Measurements from ENCODE around the gene SETBP1. TPM values are rescaled to one million over a fixed set of nuclear protein-coding genes. Genes with fewer than 3 reads are reported as not detected.

SETBP1 gene
- total RNA-seq, 2 donors from 2014 or later, result 77.9 to 79.6 TPM

- Mint-ChIP-seq H3K4me3 (no peak overlapping the region), H3K36me3 (peaks cover 19% of the 10 kb centered on the region), H3K27me3 (no peaks in the 10 kb centered on the region), H3K4me1 (ENCODE audit: low read depth in 2 of 2) (peaks cover 5 to 24% of the 10 kb centered on the region in 2 donors), H3K9me3 (peaks cover 8% of the 10 kb centered on the region), H3K27ac (no peak overlapping the region)
- DNase-seq (ENCODE audit: low spot score), result no peak
- no peak for ATAC-seq
These were observed 277.8 kb downstream of the SETBP1 start for GRCh38 chr18:44958455-44958854.

GRCh38 chr18:44959013-44959412, 278.3 kb downstream of the SETBP1 start:
- peaks cover 5 to 23% of the 10 kb centered on the region in 2 donors for H3K4me1 Mint-ChIP-seq (ENCODE audit: low read depth in 2 of 2)
- H3K9me3 Mint-ChIP-seq, result peaks cover 8% of the 10 kb centered on the region

GRCh38 chr18:44960580-44960979, 279.9 kb downstream of the SETBP1 start:
- peaks cover 5 to 20% of the 10 kb centered on the region in 2 donors for H3K4me1 Mint-ChIP-seq (ENCODE audit: low read depth in 2 of 2)
- H3K36me3 Mint-ChIP-seq, result peaks cover 17% of the 10 kb centered on the region
- no peak for DNase-seq (ENCODE audit: low spot score)
- no peak for ATAC-seq
- H3K9me3 Mint-ChIP-seq, result peaks cover 8% of the 10 kb centered on the region
- no peak overlapping the region for H3K4me3 Mint-ChIP-seq
- no peak overlapping the region for H3K27ac Mint-ChIP-seq
- no peaks in the 10 kb centered on the region for H3K27me3 Mint-ChIP-seq

More at GRCh38 chr18:44959013-44959412, 278.3 kb downstream of the SETBP1 start:
- Mint-ChIP-seq H3K4me3 (no peak overlapping the region), H3K27me3 (no peaks in the 10 kb centered on the region), H3K27ac (no peak overlapping the region), H3K36me3 (peaks cover 17% of the 10 kb centered on the region)
- no peak for DNase-seq (ENCODE audit: low spot score)
- no peak for ATAC-seq

GRCh38 chr18:44961288-44961995, 280.8 kb downstream of the SETBP1 start:
- DNase-seq (ENCODE audit: low spot score) (no peak), ATAC-seq (no peak)
- Mint-ChIP-seq H3K9me3 (peaks cover 8% of the 10 kb centered on the region), H3K4me3 (no peak overlapping the region), H3K27me3 (no peaks in the 10 kb centered on the region), H3K36me3 (peaks cover 17% of the 10 kb centered on the region), H3K4me1 (ENCODE audit: low read depth in 2 of 2) (peaks cover 10 to 18% of the 10 kb centered on the region in 2 donors), H3K27ac (no peak overlapping the region)

- DNase-seq (ENCODE audit: low spot score), result no peak
- peaks cover 1% of the 10 kb centered on the region for H3K36me3 Mint-ChIP-seq
- no peaks in the 10 kb centered on the region for H3K9me3 Mint-ChIP-seq
- no peak overlapping the region for H3K4me3 Mint-ChIP-seq
- H3K27ac Mint-ChIP-seq, result no peak overlapping the region
- ATAC-seq, result no peak
- H3K4me1 Mint-ChIP-seq (ENCODE audit: low read depth in 2 of 2), result peaks cover 11 to 20% of the 10 kb centered on the region in 2 donors
- H3K27me3 Mint-ChIP-seq, result no peaks in the 10 kb centered on the region
These were observed 286.9 kb downstream of the SETBP1 start for GRCh38 chr18:44967599-44967998.

- Mint-ChIP-seq H3K36me3 (no peaks in the 10 kb centered on the region), H3K27ac (no peak overlapping the region), H3K4me1 (ENCODE audit: low read depth in 2 of 2) (peaks cover 11 to 21% of the 10 kb centered on the region in 2 donors), H3K9me3 (no peaks in the 10 kb centered on the region), H3K4me3 (no peak overlapping the region), H3K27me3 (no peaks in the 10 kb centered on the region)
- no peak for DNase-seq (ENCODE audit: low spot score)
- no peak for ATAC-seq
These were observed 287.6 kb downstream of the SETBP1 start for GRCh38 chr18:44968336-44968735.

GRCh38 chr18:44969214-44969795, 288.6 kb downstream of the SETBP1 start:
- H3K36me3 Mint-ChIP-seq, result no peaks in the 10 kb centered on the region
- ATAC-seq (no peak), DNase-seq (ENCODE audit: low spot score) (no peak)
- no peak overlapping the region for H3K4me3 Mint-ChIP-seq
- H3K27ac Mint-ChIP-seq, result no peak overlapping the region
- peaks cover 15 to 28% of the 10 kb centered on the region in 2 donors for H3K4me1 Mint-ChIP-seq (ENCODE audit: low read depth in 2 of 2)
- no peaks in the 10 kb centered on the region for H3K27me3 Mint-ChIP-seq
- no peaks in the 10 kb centered on the region for H3K9me3 Mint-ChIP-seq

GRCh38 chr18:44973282-44973681, 292.6 kb downstream of the SETBP1 start:
- no peaks in the 10 kb centered on the region for H3K27me3 Mint-ChIP-seq
- H3K9me3 Mint-ChIP-seq, result no peaks in the 10 kb centered on the region
- no peak overlapping the region for H3K4me3 Mint-ChIP-seq
- DNase-seq (ENCODE audit: low spot score) (no peak), ATAC-seq (no peak)
- H3K4me1 Mint-ChIP-seq (ENCODE audit: low read depth in 2 of 2), result peaks cover 5 to 21% of the 10 kb centered on the region in 2 donors
- no peak overlapping the region for H3K27ac Mint-ChIP-seq
- peaks cover 7% of the 10 kb centered on the region for H3K36me3 Mint-ChIP-seq

GRCh38 chr18:44974174-44974573, 293.5 kb downstream of the SETBP1 start:
- Mint-ChIP-seq H3K9me3 (no peaks in the 10 kb centered on the region), H3K4me1 (ENCODE audit: low read depth in 2 of 2) (peaks cover 5 to 21% of the 10 kb centered on the region in 2 donors), H3K36me3 (peaks cover 7% of the 10 kb centered on the region), H3K27me3 (no peaks in the 10 kb centered on the region), H3K27ac (peak overlapping the region in 1 of 2 donors; percentile 76), H3K4me3 (no peak overlapping the region)
- ATAC-seq (no peak), DNase-seq (ENCODE audit: low spot score) (no peak)

GRCh38 chr18:44977856-44978255, 297.2 kb downstream of the SETBP1 start:
- Mint-ChIP-seq H3K36me3 (peaks cover 7% of the 10 kb centered on the region), H3K27me3 (no peaks in the 10 kb centered on the region), H3K27ac (no peak overlapping the region), H3K9me3 (no peaks in the 10 kb centered on the region), H3K4me1 (ENCODE audit: low read depth in 2 of 2) (peaks cover 17 to 19% of the 10 kb centered on the region in 2 donors), H3K4me3 (no peak overlapping the region)
- ATAC-seq, result no peak
- DNase-seq (ENCODE audit: low spot score), result no peak

- Mint-ChIP-seq H3K27ac (no peak overlapping the region), H3K36me3 (peaks cover 7% of the 10 kb centered on the region), H3K9me3 (no peaks in the 10 kb centered on the region), H3K4me1 (ENCODE audit: low read depth in 2 of 2) (peaks cover 12 to 14% of the 10 kb centered on the region in 2 donors), H3K27me3 (no peaks in the 10 kb centered on the region), H3K4me3 (no peak overlapping the region)
- DNase-seq (ENCODE audit: low spot score) (no peak), ATAC-seq (no peak)
These were observed 299.1 kb downstream of the SETBP1 start for GRCh38 chr18:44979748-44980147.

GRCh38 chr18:44981121-44981520, 300.4 kb downstream of the SETBP1 start:
- ATAC-seq, result no peak
- H3K27me3 Mint-ChIP-seq, result no peaks in the 10 kb centered on the region
- no peak overlapping the region for H3K27ac Mint-ChIP-seq
- DNase-seq (ENCODE audit: low spot score), result no peak
- H3K9me3 Mint-ChIP-seq, result no peaks in the 10 kb centered on the region
- peaks cover 7% of the 10 kb centered on the region for H3K36me3 Mint-ChIP-seq
- peaks cover 14% of the 10 kb centered on the region in 2 donors for H3K4me1 Mint-ChIP-seq (ENCODE audit: low read depth in 2 of 2)
- no peak overlapping the region for H3K4me3 Mint-ChIP-seq

GRCh38 chr18:44986933-44987332, 306.2 kb downstream of the SETBP1 start:
- peak in 1 of 2 donors; percentile 57 for ATAC-seq
- H3K4me1 Mint-ChIP-seq (ENCODE audit: low read depth in 2 of 2), result peaks cover 0 to 6% of the 10 kb centered on the region in 2 donors
- H3K36me3 Mint-ChIP-seq, result no peaks in the 10 kb centered on the region

GRCh38 chr18:44987371-44987770, 306.7 kb downstream of the SETBP1 start:
- Mint-ChIP-seq H3K36me3 (no peaks in the 10 kb centered on the region), H3K4me1 (ENCODE audit: low read depth in 2 of 2) (peaks cover 0 to 6% of the 10 kb centered on the region in 2 donors), H3K4me3 (no peak overlapping the region), H3K9me3 (no peaks in the 10 kb centered on the region), H3K27me3 (no peaks in the 10 kb centered on the region), H3K27ac (no peak overlapping the region)
- ATAC-seq, result no peak
- no peak for DNase-seq (ENCODE audit: low spot score)

More at GRCh38 chr18:44986933-44987332, 306.2 kb downstream of the SETBP1 start:
- Mint-ChIP-seq H3K27me3 (no peaks in the 10 kb centered on the region), H3K4me3 (no peak overlapping the region), H3K9me3 (no peaks in the 10 kb centered on the region), H3K27ac (no peak overlapping the region)
- no peak for DNase-seq (ENCODE audit: low spot score)

Measured in natural killer cell treated with Interleukin-12 subunit alpha and Interleukin-12 subunit beta and Interleukin-15 and Interleukin-18, amount 100 ng/mL, for 72 hours (primary cell).